Retinal pigment epithelial cell (primary cell): ENCODE data around the gene BCL7A.
A peak's percentile ranks its signal among the peaks of the same experiment; 100 is the strongest.

Experiments used
- DNase-seq: peaks from one replicate; pipeline ENCODE4 v3.0.0-alpha.2; 2010; ENCODE audit warnings: low read depth
- H3K4me3 ChIP-seq: 2 replicates; pipeline ENCODE4 v1.5.1; 2011; ENCODE audit warnings: mild to moderate bottlenecking, low read length, control low read depth, moderate library complexity
- TF ChIP-seq, protein P1 (sequence below): conservative IDR thresholded peaks from 2 replicates; pipeline ENCODE4 v1.5.1; 2011; ENCODE audit warnings: low read depth, low read length, control low read depth, inconsistent platforms

The BCL7A gene

DNA sequence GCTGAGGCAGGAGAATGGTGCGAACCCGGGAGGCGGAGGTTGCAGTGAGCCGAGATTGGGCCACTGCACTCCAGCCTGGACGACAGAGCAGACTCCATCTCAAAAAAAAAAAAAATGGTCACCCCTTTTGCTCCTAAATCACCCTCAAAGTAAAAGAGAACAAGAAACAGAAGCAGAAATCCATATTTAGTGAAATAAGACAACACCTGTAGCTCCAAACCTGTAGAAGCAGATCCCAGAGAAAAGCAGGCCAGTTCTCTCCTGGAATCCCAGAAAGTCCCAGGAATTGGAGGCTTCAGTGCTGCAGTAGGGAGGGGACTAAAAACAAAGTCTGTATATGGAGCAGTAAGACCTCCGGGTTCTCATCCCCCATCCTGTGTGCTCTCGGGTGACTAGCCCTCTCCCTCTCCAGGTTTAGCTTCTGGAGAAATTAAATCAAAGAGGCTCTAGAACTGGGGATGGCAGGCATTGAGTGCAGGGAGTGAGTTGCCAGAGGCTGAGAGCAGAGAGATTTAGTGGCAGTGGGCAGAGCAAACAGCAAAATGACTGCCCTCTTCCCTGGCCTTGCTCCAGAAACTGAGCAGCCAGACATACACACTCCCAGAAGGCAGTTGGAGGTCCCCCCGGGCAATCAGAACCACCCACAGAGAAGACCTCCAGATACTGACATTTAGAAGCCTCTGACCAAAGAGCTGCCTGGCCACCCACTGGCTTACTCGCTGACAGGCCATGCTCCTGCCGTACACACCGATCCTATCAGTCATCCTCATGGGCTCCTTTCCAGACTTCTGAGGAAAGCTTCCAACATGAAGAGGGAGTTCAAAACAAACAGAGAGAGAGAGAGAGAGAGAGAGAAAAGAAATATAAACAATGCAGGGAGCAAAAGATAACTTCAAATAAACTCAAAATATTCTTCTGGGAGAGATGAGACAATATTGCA is 50.6 kb downstream of the BCL7A start:
- TF ChIP-seq, protein P1, sequence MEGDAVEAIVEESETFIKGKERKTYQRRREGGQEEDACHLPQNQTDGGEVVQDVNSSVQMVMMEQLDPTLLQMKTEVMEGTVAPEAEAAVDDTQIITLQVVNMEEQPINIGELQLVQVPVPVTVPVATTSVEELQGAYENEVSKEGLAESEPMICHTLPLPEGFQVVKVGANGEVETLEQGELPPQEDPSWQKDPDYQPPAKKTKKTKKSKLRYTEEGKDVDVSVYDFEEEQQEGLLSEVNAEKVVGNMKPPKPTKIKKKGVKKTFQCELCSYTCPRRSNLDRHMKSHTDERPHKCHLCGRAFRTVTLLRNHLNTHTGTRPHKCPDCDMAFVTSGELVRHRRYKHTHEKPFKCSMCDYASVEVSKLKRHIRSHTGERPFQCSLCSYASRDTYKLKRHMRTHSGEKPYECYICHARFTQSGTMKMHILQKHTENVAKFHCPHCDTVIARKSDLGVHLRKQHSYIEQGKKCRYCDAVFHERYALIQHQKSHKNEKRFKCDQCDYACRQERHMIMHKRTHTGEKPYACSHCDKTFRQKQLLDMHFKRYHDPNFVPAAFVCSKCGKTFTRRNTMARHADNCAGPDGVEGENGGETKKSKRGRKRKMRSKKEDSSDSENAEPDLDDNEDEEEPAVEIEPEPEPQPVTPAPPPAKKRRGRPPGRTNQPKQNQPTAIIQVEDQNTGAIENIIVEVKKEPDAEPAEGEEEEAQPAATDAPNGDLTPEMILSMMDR = no peak
- no peak overlapping the region for H3K4me3 ChIP-seq
- no peak for DNase-seq

- no peak for DNase-seq
- TF ChIP-seq, protein P1 = no peak
- H3K4me3 ChIP-seq = no peak overlapping the region
Observed at GRCh38 chr12:122073815-122074214, 52.1 kb downstream of the BCL7A start.

DNA sequence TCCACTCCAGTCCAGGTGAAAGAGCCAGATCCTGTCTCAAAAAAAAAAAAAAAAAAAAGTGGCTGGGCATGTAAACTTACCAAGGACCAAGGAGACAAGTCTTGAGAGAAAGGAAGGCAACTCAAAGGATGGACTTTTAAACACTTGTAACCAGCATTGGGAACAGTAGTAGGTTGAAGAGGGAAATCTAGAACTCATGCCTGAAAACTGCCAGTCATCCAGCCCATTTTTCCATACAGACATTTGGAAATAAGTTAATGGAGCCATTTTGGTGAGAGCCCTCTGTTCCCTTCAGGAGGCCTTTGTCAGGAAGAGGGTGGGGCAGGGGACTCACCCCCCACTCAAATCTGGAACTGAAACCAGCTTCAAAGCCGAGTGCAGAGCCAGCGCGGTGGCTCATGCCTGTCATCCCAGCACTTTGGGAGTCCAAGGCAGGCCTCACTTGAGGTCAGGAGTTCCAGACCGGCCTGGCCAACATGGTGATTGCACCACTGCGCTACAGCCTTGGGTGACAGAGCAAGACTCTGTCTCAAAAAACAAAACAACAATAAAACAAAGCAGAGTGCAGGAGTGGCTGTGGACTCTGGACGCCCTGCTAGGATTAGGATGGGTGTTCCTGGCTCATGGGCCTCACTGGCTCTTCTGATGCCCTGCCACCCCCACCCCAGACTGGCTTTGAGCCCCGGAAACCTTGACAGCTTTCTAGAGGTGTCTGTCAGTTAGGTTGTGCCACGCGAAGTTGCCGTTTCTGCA is 55.2 kb downstream of the BCL7A start:
- DNase-seq = no peak
- no peak overlapping the region for H3K4me3 ChIP-seq
- TF ChIP-seq, protein P1 = no peak

- no peak for DNase-seq
- TF ChIP-seq, protein P1 = no peak
- peak within 1 kb of the TSS; percentile 70 for H3K4me3 ChIP-seq
Observed at GRCh38 chr12:122078141-122079032, 56.7 kb downstream of the BCL7A start, which contains the start of gene MLXIP. Gene MLXIP, plus strand, starts transcription at chr12:122078756. Its CDS starts 98 bp downstream, at chr12:122078854.

DNA sequence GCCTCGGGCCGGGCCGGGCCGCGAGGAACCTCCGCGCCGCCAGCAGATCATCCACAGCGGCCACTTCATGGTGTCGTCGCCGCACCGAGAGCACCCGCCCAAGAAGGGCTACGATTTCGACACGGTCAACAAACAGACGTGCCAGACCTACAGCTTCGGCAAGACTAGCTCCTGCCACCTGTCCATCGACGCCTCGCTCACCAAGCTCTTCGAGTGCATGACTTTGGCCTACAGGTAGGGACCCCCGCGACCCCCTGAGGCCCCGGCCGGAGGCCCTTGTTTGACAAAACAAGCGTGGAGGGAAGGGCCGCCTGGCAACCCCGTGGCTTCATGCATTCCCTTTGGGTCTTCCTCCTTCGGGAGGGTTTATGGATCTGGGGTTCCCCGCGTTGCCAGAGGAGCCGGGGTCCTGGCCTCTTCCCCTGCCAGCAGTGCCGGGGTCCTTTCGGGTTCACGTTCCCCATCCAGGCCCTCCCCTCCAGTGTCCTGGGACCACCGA is 57.4 kb downstream of the BCL7A start:
- DNase-seq = no peak
- peak overlapping the region; percentile 70 for H3K4me3 ChIP-seq
- TF ChIP-seq, protein P1 = no peak

GRCh38 chr12:122079532-122080081 is 57.9 kb downstream of the BCL7A start:
- DNase-seq = no peak

More at GRCh38 chr12:122079532-122080081, 57.9 kb downstream of the BCL7A start:
- TF ChIP-seq, protein P1 = no peak
- peak overlapping the region; percentile 70 for H3K4me3 ChIP-seq
